Body of pancreas (tissue), 4 donors: Measurements from ENCODE around the gene PGF.

ENCODE experiments used
- CTCF ChIP-seq, 7 experiments: fragments of 450-650 bp in 4 of 7; fragments of 200-600 bp in 3 of 7; sonication (generic) in 3 of 7; IDR thresholded peaks; one replicate each; pipeline ENCODE4 v1.5.1; 2016 to 2019; ENCODE audit warnings: antibody characterized with exemption in 7 of 7
- POLR2A ChIP-seq, 3 donors: fragments of 450-650 bp; IDR thresholded peaks; one replicate each; pipeline ENCODE4 v1.6.1; 2016; ENCODE audit warnings: antibody characterized with exemption in 3 of 3, mild to moderate bottlenecking in 2 of 3

- TF ChIP-seq POLR2A (IDR thresholded peaks at IDR 0.05) (no peak), CTCF (IDR thresholded peaks at IDR 0.05) (no peak)
Measured at GRCh38 chr14:74980731-74981461, 25.5 kb upstream of the PGF start.
